Retinal pigment epithelial cell (primary cell): ENCODE data around the gene PATE1.

Experiments used
- DNase-seq: peaks from one replicate; pipeline ENCODE4 v3.0.0-alpha.2; 2010; ENCODE audit warnings: low read depth
- H3K4me3 ChIP-seq: 2 replicates; pipeline ENCODE4 v1.5.1; 2011; ENCODE audit warnings: mild to moderate bottlenecking, low read length, control low read depth, moderate library complexity
- CTCF ChIP-seq: conservative IDR thresholded peaks from 2 replicates; pipeline ENCODE4 v1.5.1; 2011; ENCODE audit warnings: low read depth, low read length, control low read depth, inconsistent platforms

Gene PATE1

GRCh38 chr11:125768336-125769046 lies 22.4 kb downstream of the PATE1 start:
- DNase-seq = no peak
- no peak for TF ChIP-seq CTCF

GRCh38 chr11:125770583-125770982 lies 24.5 kb downstream of the PATE1 start:
- H3K4me3 ChIP-seq = no peak overlapping the region
- TF ChIP-seq CTCF = no peak
- DNase-seq = no peak

More at GRCh38 chr11:125768336-125769046, 22.4 kb downstream of the PATE1 start:
- no peak overlapping the region for H3K4me3 ChIP-seq

GRCh38 chr11:125772834-125773505 lies 26.9 kb downstream of the PATE1 start:
- H3K4me3 ChIP-seq = no peak overlapping the region
- peak; percentile 79 for DNase-seq
- TF ChIP-seq CTCF = no peak

GRCh38 chr11:125773516-125773915 lies 27.4 kb downstream of the PATE1 start:
- no peak for TF ChIP-seq CTCF
- no peak overlapping the region for H3K4me3 ChIP-seq
- DNase-seq = no peak

GRCh38 chr11:125777309-125777708 lies 31.2 kb downstream of the PATE1 start:
- TF ChIP-seq CTCF = no peak
- no peak for DNase-seq
- no peak overlapping the region for H3K4me3 ChIP-seq

- no peak within 1 kb of the TSS for H3K4me3 ChIP-seq
- no peak for TF ChIP-seq CTCF
- no peak for DNase-seq
These were observed 32.6 kb downstream of the PATE1 start, which contains the start of gene PATE2 for GRCh38 chr11:125778728-125779127. Gene PATE2 (minus strand): TSS chr11:125778828. CDS start chr11:125778773, 55 bp downstream.

GRCh38 chr11:125784678-125785077 lies 38.6 kb downstream of the PATE1 start:
- no peak for DNase-seq
- TF ChIP-seq CTCF = no peak
- H3K4me3 ChIP-seq = no peak overlapping the region
